Endothelial cell (in vitro differentiated cells): ENCODE results near the gene ABCB4. TPM values are rescaled to one million over a fixed set of nuclear protein-coding genes. Genes with fewer than 3 reads are reported as not detected.

Source experiments
- DNase-seq: peaks from one replicate; pipeline ENCODE4 v3.0.0; 2021; ENCODE audit warnings: low spot score
- H3K27ac Mint-ChIP-seq: one replicate; pipeline ENCODE4 v1.8.0; 2021; ENCODE audit warnings: mixed read lengths, inconsistent platforms; ENCODE audit not compliant: unreplicated experiment
- H3K27me3 Mint-ChIP-seq: one replicate; pipeline ENCODE4 v1.8.0; 2021; ENCODE audit warnings: mild to moderate bottlenecking, moderate library complexity, mixed read lengths, inconsistent platforms; ENCODE audit not compliant: unreplicated experiment
- H3K36me3 Mint-ChIP-seq: one replicate; pipeline ENCODE4 v1.8.0; 2021; ENCODE audit warnings: mild to moderate bottlenecking, low read depth, mixed read lengths, inconsistent platforms; ENCODE audit not compliant: unreplicated experiment
- H3K4me1 Mint-ChIP-seq: one replicate; pipeline ENCODE4 v1.8.0; 2021; ENCODE audit warnings: mild to moderate bottlenecking, mixed read lengths, inconsistent platforms; ENCODE audit not compliant: unreplicated experiment
- H3K4me3 Mint-ChIP-seq: one replicate; pipeline ENCODE4 v1.8.0; 2021; ENCODE audit warnings: mild to moderate bottlenecking, mixed read lengths, inconsistent platforms; ENCODE audit not compliant: unreplicated experiment
- H3K9me3 Mint-ChIP-seq: one replicate; pipeline ENCODE4 v1.8.0; 2021; ENCODE audit warnings: mixed read lengths, inconsistent platforms; ENCODE audit not compliant: unreplicated experiment
- CTCF ChIP-seq: fragments of 200-600 bp; sonication (generic); IDR thresholded peaks from one replicate; pipeline ENCODE4 v1.5.0; 2021; ENCODE audit warnings: antibody characterized with exemption; ENCODE audit not compliant: unreplicated experiment
- total RNA-seq: library from RNA; stranded (reverse); fragmentation: NEBNext Ultra II Directional; extraction: Animal tissue kit (Norgen Biotek cat#: 25700); gene quantifications from one replicate; pipeline ENCODE4 v1.2.1, GENCODE V29; 2021; ENCODE audit not compliant: unreplicated experiment

The ABCB4 gene
- total RNA-seq, 1 donor from 2014 or later: 3.0 TPM

- DNase-seq: no peak
- Mint-ChIP-seq H3K27me3 (no peaks in the 10 kb centered on the region), H3K9me3 (peaks cover 5% of the 10 kb centered on the region), H3K4me1 (no peaks in the 10 kb centered on the region), H3K27ac (no peak overlapping the region), H3K36me3 (peaks cover 14% of the 10 kb centered on the region), H3K4me3 (no peak overlapping the region)
- no peak for TF ChIP-seq CTCF
These were observed 84.3 kb downstream of the ABCB4 start for GRCh38 chr7:87391020-87391701.

- Mint-ChIP-seq H3K36me3 (peaks cover 12% of the 10 kb centered on the region), H3K27ac (no peak overlapping the region), H3K9me3 (no peaks in the 10 kb centered on the region), H3K4me3 (no peak overlapping the region), H3K4me1 (no peaks in the 10 kb centered on the region), H3K27me3 (no peaks in the 10 kb centered on the region)
- no peak for DNase-seq
- no peak for TF ChIP-seq CTCF
These were observed 94.6 kb downstream of the ABCB4 start for GRCh38 chr7:87380905-87381304.

GRCh38 chr7:87375662-87376435 is 99.6 kb downstream of the ABCB4 start:
- Mint-ChIP-seq H3K27ac (no peak overlapping the region), H3K36me3 (no peaks in the 10 kb centered on the region), H3K4me3 (no peak overlapping the region), H3K4me1 (no peaks in the 10 kb centered on the region), H3K9me3 (no peaks in the 10 kb centered on the region), H3K27me3 (no peaks in the 10 kb centered on the region)
- DNase-seq: no peak
- TF ChIP-seq CTCF: no peak

- no peak for TF ChIP-seq CTCF
- Mint-ChIP-seq H3K36me3 (no peaks in the 10 kb centered on the region), H3K4me3 (no peak overlapping the region), H3K27me3 (no peaks in the 10 kb centered on the region), H3K9me3 (no peaks in the 10 kb centered on the region), H3K4me1 (no peaks in the 10 kb centered on the region), H3K27ac (no peak overlapping the region)
- no peak for DNase-seq
These were observed 104.8 kb downstream of the ABCB4 start for GRCh38 chr7:87370660-87371180.

- DNase-seq: no peak
- H3K4me1 Mint-ChIP-seq: no peaks in the 10 kb centered on the region
- no peaks in the 10 kb centered on the region for H3K9me3 Mint-ChIP-seq
- H3K27ac Mint-ChIP-seq: no peak overlapping the region
- no peaks in the 10 kb centered on the region for H3K36me3 Mint-ChIP-seq
- H3K27me3 Mint-ChIP-seq: no peaks in the 10 kb centered on the region
- TF ChIP-seq CTCF: no peak
- H3K4me3 Mint-ChIP-seq: no peak overlapping the region
These were observed 106.3 kb downstream of the ABCB4 start for GRCh38 chr7:87369216-87369615.
